T-helper 9 cell (primary cell): ENCODE measurements around the gene HM13.
"Not testable (repeated sequence)": the region's sequence is repeated elsewhere in the genome, so short reads cannot be mapped to it uniquely, and the experiment has no call there.

Source experiments
- DNase-seq: peaks from one replicate; pipeline ENCODE4 v3.0.0-alpha.2; 2020

Gene HM13

GRCh38 chr20:31543966-31544598 is 29.8 kb downstream of the HM13 start:
- DNase-seq: no peak

DNA sequence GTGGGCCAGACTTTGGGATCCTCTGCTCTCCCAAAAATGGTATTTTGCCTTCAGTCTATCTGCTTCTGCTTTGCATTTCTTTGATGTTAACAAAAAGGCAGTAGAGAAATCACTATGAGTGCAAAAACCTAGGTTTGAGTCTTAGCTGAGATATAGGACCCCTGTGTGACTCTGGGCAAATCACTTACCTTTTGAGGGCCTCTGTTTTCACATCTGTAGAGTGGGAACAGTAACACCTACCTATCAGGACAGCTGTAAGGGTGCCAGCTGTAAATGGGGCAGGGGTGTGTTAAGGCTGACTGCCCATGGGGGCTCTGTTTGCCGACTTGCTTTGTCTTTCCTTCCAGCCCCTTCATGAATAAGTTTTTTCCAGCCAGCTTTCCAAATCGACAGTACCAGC is 30.4 kb downstream of the HM13 start:
- no peak for DNase-seq

DNA sequence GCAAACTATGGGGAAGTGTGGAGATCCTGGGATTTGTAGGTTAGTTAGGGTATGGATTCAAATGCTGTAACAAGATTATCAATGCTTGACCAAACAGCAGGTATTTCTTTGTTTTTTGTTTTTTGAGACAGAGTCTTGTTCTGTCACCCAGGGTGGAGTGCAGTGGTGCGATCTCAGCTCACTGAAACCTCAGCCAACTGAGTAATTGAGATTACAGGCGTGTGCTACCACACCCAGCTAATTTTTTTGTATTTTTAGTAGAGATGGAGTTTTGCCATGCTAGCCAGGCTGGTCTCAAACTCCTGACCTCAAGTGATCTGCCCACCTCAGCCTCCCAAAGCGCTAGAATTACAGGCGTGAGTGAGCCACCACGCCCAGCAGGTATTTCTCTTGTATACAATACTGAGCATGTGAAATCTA is 31.4 kb downstream of the HM13 start:
- not testable (repeated sequence) for DNase-seq

GRCh38 chr20:31547017-31547675 is 32.9 kb downstream of the HM13 start:
- DNase-seq: peak; percentile 68

GRCh38 chr20:31547720-31548298 is 33.6 kb downstream of the HM13 start:
- DNase-seq: no peak

DNA sequence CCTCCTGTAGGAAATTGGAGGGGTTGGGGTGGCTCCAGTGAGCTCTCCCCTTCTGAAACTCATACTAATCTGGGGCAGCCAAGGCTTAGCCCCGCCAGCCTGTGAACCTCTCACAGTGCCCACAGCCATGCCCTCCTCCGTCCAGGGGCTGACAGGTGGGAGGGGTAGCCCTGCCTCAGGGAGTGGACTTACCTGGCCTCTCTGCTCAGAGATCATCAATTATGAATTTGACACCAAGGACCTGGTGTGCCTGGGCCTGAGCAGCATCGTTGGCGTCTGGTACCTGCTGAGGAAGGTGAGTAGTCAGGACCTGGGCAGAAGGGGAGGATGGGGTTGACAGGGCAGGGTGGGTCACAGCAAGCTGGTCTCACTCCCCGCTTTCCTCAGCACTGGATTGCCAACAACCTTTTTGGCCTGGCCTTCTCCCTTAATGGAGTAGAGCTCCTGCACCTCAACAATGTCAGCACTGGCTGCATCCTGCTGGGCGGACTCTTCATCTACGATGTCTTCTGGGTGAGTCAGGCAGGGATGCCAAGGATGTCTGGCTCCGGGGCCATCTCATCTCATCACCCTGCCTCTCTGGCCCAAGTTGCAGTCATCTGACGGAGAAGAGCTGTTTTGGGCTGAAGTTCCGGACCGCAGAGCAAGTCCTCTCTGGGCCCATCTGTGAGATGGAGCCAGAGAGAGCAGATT is 34.7 kb downstream of the HM13 start:
- no peak for DNase-seq

DNA sequence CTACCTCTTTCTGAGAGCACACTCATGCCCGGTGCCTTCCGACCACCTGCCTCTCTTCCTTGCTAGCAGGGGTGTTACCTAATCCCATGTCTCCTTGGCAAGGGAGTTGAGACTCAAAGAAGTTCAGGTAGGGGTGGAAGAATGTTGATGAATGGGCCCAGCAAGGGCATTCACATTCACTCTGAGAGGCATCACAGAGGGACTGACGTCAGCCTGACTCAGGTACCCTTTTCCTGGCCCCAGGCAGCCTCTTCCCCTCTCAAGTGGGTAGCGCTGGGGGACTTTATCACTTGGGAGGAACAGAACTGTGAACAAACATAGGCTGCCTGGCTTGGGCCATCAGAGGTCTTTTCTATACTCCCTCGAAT is 35.3 kb downstream of the HM13 start:
- no peak for DNase-seq

DNA sequence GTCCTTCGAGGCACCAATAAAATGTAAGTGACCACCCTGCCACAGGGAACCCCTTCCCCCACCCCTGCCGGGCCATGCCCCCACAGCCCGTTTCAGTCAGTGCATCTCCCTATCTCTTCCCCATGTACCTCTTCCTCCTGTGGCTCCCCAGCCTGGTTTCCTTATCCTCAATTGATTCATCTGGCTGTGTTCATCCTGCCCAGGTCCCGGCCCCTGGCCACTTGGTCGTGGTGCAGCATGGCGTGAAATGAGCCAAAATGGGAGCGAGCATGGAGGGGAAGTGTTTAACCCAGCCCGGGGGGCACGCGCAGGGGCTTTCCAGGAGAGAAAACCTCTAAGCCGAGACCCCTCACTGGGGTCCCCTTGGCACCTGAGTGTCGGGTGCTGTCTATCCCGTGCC is 35.9 kb downstream of the HM13 start:
- DNase-seq: no peak

DNA sequence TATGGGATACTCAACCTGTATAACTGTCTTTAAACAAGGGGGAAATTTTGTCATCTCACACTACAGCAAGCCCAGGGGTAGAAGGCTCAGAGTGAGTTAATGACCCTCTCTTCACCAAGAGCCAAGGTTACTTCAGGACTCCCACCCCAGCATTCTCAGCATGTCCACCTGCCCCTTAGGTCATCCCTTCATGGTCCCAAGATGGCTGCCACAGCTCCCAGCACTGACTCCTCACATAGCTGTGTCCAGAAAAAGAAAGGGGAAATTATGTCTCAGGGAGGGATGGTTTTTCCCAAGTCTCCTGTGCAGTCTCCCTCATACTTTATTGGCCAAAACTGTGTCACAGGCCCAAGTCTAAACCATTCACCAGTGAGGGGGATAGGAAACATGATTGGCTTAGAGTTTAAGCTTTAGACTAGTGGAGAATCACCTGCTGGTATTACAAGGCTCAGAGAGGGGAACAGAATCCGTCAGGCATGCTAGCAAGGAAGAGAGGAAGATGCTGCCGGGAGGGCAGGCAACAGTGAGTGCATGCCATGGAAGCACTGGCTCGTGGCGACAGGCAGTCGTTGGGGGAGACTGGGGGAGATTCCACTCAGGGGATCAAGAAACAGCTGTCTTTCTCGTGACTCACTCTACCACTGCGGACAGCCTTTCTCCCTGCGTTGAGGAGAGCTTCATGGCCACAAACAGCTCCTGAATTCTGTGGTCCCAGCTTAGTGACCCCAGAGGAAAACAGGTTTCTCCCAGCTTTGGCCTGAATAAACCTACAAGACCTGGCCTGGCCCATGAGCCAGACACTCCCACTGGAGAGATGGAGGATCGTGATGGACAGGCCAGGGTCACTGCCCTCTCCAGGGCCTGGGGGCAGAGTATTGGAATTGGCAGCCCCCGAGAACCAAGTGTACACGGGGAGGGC is 37.2 kb downstream of the HM13 start:
- DNase-seq: no peak

DNA sequence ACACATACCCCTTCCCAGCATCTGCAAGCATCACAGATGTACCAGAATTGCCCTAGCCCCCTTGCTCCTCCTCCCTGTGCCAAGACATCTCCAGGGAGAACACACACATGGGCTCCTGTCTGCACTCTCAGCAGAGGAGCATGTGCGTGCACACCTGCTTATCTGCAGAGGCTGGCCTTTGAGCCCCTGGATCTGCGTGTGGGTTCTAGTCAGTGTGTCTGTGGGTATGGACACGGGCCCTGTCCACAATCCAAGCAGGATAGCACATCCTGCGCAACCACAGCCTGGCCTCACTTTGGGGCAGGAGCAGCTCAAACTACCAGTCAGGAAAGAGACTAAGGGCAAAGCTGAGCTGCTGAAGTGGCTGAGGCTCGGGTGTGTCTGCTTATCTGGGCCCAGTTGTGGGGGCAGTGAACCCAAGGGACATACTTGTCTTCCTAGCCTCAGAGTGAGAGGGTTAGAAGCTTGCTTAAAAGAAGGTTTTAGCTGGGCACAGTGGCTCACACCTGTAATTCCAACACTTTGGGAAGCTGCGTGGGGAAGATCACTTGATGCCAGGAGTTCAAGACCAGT is 41.0 kb downstream of the HM13 start:
- DNase-seq: no peak

DNA sequence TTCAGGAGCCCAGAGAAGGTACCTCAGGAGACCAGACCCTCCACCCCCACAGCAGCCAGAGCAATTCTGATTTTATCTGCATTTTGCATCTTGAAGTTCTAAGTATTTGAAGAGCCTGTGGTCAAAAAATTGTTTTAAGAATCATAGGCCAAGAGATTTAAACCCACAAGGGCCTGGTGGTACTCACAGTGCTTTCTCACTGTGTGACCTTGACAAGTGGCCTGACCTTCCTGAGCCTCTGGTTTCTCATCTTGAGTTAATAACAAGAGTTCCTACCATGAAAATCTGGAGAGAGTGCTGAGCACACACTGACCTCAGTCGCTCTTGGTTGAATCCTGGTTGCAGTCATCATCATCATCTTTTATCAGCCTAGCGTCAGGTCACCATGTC is 45.5 kb downstream of the HM13 start:
- no peak for DNase-seq

DNA sequence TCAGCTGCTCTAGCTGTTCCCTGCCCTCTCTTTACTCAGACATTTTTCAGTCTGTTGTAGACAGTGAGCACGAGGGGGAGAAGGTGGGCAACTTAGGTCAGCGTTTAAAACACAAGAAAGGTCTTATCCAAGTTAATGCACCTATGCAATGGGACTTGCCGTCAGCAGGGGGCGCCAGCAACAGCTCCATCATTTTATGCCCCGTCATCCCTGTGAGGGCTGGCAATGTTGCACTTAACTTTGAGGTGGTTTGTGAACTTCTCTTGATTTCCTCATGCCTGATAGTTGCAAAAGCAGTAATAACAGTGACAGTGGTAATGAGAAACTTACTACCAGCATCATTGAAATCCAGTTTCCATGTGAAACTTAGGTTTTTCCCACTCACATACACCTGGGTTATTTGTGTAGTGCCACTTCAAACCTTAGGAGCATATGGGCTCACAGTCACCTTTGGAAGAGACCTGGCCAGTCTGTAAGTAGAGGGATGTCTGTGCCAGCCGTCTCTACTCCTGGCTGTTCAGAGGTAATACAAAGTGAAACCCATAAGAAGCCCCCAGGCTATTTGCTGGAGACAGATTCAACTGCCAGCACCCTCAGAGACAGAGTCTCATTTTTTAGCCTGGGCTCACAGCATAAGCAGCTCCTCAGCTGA is 46.0 kb downstream of the HM13 start:
- DNase-seq: peak; percentile 73

DNA sequence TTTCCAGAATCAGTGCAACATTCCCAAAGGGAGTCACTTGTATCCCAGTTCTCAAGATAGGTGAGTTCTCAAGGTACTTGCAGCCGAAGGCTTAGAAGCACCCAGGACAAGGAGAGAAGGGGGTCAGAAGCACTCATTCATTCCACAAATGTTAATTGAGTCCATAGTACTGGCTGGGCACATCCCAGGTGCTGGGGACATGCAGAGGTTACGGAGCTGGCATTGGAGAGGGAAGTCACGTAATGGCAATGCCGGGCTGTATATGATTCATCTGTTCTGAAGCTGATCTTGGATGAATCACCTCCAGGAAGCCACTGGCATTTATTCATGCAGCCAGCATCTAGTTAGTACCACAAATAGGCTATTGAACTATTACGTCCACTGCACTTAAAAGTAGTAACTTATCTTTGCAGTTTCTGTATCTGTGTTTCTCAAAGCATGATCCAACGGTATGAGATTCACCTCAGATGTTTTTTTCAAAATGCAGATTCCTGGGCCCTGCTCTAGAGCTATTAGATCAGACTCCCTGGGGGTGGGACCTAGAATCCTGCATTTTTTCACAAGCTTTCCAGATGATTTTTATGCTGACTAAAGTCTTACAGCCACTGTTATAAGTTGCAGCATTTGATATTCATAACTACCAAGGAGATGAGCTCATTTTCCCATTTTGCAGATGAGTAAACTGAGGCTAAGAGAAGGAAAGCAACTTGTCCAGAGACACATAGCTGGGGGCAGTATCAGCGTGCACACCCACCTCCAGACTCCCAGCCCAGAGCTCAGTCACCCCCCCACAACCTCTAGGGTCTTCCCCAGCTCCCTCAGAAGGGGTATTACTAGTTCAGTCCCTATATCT is 46.7 kb downstream of the HM13 start:
- no peak for DNase-seq

- no peak for DNase-seq
Observed at GRCh38 chr20:31562241-31562640, 48.0 kb downstream of the HM13 start.

GRCh38 chr20:31564284-31564683 is 50.0 kb downstream of the HM13 start:
- DNase-seq: no peak

DNA sequence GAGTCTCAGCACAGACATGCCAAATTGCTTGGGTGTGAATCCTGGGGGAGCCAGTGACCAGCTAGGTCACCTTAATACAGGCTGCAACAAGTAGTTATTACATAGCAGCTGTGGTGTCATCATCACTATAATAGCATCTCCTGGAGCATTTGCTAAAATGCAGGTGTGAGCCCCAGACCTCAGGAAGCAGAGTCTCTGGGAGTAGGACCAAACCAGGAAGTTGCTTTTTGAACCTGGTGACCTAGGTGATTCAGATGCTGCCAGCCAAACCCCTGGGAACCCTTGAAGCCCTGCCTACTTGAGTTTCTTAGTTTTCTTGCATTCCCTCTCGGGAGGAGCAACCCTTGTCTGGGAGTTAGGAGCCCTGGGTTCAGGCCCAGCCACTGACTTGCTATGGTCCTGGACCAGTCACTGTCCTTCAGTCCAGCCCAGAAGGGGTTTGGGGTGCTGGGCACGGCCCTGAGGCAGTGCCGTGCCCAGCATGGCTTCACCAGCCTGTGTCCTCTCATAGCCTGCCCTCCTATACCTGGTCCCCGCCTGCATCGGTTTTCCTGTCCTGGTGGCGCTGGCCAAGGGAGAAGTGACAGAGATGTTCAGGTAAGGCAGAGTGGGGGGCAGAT is 51.6 kb downstream of the HM13 start:
- DNase-seq: no peak

- DNase-seq: no peak
Observed at GRCh38 chr20:31566319-31566657, 52.0 kb downstream of the HM13 start.

DNA sequence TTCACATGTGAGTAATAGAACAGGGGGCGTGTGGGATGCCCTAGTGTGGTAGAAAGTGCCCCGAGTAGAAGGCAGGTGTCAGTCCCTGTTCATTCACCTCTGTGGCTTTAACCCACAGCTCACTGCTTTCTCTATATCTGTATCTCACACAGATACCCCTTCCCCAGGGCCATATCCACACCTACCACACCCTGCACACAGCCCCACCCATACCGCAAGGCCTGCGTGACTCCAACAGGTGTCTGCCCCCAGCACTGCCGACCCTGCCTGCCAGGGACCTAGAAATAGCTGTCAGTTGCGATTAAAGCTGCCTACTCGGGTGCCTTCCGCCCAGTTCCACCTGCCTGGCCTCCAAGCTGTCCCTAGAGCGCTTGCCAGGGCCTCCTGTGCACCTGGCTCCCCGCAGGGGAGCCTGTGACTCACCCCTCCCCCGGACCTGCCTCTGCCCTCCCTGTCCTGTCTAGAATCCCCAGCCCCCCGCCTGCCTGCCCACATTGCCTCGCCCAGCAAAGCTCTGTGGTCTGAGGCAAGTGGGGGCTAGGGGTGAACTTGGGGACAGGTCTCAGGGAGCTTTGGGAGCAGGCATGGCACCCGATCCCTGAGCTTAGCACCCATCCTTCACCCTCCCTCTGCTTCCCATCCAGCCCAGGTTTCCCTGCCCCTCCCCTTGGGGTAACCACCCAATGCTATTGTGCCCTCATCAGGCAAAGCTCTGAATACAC is 52.6 kb downstream of the HM13 start:
- DNase-seq: no peak

DNA sequence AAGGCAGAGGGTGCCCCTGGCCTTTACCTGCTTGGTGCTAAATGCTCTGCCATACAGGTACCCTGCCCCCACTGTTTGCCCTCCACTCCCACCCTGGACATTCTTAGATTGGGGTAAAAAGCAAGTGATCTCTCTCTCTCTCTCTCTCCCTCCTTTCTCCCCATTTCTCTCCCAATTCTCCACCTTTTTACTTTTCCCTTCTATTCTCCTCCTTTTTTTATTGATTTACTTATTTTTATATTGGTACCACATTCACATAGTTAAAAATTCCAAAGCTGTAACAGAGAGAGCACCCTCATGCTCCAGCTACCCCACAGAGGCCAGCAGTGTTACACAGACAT is 53.1 kb downstream of the HM13 start:
- DNase-seq: no peak
